ENCODE measurements around the gene PRR16.

DNA sequence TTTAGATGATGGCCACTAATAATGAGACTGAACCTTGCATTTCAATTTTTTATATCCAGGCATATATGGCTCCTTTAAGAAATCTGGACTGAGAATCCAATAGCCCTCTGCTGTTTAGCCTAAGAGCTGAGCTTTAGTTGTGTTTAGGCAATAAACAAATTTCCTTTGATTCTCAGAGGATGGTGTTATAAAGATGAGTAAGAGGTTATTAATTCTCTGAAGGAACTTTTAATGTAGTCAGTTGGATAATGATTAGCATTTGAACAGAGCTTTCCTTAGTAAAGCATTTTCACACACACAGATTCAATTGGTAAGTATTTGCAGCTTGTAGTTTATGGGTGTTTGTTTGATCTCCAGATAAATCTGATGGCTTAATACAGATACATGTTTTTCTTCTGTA, 149.6 kb downstream of the PRR16 start:
- TF ChIP-seq, protein P1, sequence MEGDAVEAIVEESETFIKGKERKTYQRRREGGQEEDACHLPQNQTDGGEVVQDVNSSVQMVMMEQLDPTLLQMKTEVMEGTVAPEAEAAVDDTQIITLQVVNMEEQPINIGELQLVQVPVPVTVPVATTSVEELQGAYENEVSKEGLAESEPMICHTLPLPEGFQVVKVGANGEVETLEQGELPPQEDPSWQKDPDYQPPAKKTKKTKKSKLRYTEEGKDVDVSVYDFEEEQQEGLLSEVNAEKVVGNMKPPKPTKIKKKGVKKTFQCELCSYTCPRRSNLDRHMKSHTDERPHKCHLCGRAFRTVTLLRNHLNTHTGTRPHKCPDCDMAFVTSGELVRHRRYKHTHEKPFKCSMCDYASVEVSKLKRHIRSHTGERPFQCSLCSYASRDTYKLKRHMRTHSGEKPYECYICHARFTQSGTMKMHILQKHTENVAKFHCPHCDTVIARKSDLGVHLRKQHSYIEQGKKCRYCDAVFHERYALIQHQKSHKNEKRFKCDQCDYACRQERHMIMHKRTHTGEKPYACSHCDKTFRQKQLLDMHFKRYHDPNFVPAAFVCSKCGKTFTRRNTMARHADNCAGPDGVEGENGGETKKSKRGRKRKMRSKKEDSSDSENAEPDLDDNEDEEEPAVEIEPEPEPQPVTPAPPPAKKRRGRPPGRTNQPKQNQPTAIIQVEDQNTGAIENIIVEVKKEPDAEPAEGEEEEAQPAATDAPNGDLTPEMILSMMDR (IDR thresholded peaks at IDR 0.05): no peak
- TF ChIP-seq POLR2A (IDR thresholded peaks at IDR 0.05) (no peak), POLR2AphosphoS5 (IDR thresholded peaks at IDR 0.05) (no peak)
